PC-9 (cell line): Measurements from ENCODE around the gene C2orf49.

Experiments
- EZH2 ChIP-seq: fragments of 200-600 bp; sonication (generic); IDR thresholded peaks from 2 replicates; pipeline ENCODE4 v1.8.0; 2017; ENCODE audit warnings: antibody characterized with exemption, low read depth
- TF ChIP-seq, protein P1 (sequence below): fragments of 200-600 bp; sonication (generic); conservative IDR thresholded peaks from 2 replicates; pipeline ENCODE4 v1.6.1; 2017; ENCODE audit warnings: mixed run types, antibody characterized with exemption, mild to moderate bottlenecking, moderate library complexity

DNA sequence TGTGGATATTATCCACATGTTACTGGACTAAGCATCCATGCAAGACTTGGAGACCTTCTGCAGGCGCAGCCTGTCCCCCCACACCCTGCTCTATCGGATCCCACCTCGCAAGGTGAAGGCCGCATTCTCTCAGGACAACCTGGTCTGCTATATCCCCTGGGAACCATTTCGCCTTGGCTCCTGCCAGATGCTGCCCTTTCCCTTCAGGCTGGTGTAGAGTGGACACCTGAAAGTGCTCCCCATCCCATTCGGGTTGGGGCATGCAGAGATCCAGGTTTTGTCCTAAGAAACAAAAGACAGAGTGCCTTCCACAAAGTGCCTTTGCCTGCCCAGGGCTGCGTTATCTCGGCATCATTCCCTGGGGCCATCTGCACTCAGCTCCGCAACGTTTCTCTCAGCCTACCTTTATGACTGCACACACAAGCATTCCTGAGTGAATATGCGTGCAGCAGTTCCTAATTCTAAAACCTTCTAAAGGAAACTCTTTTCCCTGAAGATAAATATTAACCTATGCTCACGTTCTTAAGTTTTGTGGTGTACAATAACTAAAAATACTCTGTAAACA, 41.0 kb downstream of the C2orf49 start:
- TF ChIP-seq, protein P1, sequence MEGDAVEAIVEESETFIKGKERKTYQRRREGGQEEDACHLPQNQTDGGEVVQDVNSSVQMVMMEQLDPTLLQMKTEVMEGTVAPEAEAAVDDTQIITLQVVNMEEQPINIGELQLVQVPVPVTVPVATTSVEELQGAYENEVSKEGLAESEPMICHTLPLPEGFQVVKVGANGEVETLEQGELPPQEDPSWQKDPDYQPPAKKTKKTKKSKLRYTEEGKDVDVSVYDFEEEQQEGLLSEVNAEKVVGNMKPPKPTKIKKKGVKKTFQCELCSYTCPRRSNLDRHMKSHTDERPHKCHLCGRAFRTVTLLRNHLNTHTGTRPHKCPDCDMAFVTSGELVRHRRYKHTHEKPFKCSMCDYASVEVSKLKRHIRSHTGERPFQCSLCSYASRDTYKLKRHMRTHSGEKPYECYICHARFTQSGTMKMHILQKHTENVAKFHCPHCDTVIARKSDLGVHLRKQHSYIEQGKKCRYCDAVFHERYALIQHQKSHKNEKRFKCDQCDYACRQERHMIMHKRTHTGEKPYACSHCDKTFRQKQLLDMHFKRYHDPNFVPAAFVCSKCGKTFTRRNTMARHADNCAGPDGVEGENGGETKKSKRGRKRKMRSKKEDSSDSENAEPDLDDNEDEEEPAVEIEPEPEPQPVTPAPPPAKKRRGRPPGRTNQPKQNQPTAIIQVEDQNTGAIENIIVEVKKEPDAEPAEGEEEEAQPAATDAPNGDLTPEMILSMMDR: no peak
- no peak for TF ChIP-seq EZH2
